GM18507 (cell line): ENCODE results near the gene STOX2.

Experiments
- DNase-seq: peaks from one replicate; pipeline ENCODE4 v3.0.0; 2011; ENCODE audit warnings: low read depth; ENCODE audit not compliant: insufficient read length; ENCODE audit errors: extremely low spot score
- FAIRE-seq: peaks from 2 replicates; lab custom pipeline; 2011; peaks lifted over from hg19 to GRCh38; lab: Jason Lieb, UNC

STOX2 gene

DNA sequence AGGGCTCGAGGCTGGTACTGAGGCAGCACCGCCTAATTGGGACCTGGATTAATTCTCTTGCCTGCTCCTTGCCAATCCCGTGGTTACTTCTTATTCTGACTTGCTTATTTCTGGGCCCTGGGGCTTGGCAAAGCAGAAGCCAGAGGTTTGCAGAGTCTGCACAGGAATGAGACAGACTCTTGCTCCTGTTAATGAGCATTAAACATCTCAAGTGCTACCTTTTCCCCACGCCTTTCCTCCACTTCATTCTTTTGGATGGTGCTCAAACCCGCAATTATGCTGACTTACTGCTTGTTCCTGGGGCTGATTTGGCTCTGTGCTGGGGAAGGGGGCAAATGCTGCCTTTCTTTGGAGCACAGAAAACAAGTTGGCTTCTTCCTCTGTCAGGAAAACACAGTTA is 16.5 kb upstream of the STOX2 start:
- FAIRE-seq (no peak), DNase-seq (no peak)

DNA sequence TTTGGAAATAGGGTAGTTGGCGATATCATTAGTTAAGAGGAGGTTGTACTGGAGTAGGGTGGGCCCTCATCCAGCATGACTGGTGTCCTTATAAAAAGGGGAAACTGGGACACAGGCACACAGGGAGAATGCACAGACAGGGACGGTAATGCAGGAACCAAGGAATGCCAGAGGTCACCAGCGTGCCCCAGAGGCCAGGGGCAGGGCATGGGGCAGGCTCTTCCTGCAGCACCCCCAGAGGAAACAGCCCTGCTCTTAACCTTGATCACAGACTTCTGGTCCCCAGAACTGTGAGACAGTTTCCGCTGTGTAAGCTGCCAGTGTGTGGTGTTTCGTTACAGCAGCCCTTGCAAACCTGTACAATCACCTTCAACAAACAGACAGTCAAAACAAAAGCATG is 15.9 kb upstream of the STOX2 start:
- FAIRE-seq (no peak), DNase-seq (no peak)

- FAIRE-seq (no peak), DNase-seq (no peak)
These were observed 7.9 kb upstream of the STOX2 start for GRCh38 chr4:183897193-183897592.

GRCh38 chr4:183898456-183898855 is 6.7 kb upstream of the STOX2 start:
- DNase-seq (no peak), FAIRE-seq (no peak)

- no peak for FAIRE-seq
- DNase-seq: no peak
These were observed 1.9 kb upstream of the STOX2 start for GRCh38 chr4:183903021-183903760.

DNA sequence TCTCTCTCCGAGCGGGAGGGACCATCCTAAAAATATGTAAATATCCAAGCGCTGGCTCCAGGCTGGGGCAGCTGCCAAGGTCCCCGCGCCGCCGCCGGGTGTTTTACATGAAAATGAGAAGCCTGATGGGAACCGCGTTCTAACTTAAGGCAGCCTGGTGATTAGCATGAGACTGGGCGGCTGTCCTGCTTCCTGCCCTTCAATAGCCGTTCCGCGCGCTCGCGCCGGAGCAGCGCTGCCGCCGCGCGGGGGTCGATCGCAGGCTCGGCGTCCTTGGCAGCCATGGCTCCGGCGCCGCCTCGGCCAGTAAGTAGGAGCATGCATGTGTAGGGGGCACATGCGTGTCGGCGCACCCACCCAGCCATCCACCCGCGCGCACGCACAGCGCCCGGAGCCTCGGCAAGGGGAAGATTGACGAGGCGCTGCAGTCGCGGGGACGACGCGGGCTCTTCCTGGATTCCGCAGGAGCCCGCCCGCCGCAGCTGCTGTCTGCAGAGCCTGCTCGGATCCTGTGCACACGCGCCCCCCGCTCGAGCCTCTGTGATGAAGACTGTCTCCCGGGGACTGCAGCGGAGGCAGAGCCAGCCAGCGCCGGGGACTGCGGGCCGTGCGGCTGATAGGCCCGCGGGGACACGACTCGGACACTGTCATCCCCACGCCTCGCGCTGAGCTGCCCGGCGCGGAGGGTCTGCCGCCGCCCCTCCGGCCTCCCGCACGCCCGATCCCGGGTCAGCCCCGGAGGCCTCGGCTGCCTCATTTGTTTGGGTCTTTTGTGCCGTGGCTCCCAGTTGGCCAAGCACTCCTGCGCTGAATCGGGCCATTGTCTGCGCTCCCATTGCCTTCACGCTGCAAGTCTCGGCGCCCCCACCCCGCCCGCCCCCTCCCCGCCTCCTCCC is 734 bp downstream of the STOX2 start:
- no peak for FAIRE-seq
- no peak for DNase-seq

DNA sequence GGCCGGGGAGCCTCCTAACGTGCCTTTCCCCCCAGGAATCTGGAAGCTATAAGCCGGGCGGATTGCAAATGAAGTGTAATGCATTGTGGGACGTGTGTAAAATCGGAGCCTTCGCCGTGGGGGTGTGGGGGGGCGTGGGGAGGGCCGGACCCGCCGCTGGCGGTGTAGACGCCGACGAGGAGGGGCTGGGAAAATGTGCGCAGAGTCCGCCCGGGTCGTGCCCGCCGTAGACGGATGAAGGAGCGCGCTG is 1.3 kb downstream of the STOX2 start:
- FAIRE-seq: no peak
- no peak for DNase-seq

DNA sequence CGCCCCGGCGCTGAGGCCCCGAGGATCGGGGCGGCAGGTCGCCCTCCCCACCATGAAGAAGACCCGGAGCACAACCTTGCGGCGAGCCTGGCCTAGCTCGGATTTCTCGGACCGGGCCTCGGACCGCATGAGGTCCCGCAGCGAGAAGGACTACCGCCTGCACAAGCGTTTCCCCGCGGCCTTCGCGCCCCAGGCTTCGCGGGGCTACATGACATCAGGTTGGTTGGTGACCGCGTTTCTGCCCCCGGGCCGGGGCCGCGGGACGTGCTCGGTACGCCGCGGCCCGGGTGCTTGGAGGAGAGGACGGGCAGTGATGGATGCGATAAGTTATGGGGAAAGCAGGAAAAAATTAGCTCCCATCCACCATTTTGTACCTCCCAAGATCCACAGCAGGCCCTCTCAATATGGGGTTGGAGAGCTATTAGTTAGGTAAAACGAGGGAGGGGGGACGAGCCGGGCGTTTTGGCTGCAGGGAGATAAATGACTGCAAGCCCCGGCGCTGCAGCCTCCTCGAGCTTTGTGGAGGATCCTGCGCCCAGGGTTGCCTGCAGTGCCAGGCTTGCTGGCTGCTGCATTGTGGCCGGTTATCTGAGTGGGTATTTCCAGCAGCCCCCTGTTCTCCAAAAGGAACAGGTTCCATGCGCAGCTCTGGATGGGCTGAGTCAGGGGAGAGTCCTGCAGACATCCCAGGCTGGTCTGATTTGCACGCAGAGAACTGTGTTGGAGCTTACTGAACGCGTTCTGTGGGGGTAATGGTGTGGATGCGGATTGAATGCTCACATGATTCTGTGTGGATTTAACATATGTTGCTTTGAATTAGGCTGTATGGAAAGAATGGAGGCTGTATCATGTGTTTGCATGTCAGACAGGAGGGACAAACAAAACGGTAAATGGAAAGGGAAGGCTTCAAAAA is 1.9 kb downstream of the STOX2 start:
- FAIRE-seq (no peak), DNase-seq (no peak)

DNA sequence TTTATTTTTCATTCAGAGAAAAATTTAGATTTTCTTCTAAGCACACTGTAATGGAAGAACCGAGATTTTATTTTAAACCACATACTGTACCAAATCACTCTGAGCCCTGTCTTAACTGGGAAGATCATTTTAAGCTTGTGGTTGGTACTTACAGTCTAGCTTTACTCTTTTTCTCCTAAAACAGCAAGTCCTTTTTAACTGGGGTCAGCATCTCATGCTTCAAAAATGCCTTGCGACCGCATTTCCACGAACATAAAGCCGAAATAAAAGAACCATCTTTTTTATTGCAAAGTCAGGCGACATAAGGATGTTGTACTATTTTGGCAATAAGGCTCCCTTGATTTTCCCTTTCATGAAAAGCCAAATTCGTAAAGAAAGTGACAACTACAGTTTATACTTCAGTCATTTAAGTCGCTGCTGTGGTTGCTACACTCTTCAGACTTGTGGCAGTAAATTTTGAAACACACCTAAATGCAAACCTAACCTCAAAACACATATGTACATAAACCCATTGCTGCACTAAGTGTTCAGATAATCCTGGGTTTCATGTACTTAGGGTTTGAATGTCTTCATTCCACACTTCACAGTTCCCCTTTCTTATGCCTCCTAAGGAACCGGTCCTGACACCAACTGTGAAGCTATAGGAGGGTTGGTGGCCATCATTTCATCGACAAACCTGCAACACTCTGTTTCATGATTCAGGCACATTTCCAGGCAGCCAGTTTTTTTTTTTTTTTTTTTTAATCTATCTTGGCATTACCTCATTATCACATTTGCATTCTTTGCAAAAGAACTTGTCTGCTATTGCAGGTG is 3.0 kb downstream of the STOX2 start:
- no peak for FAIRE-seq
- DNase-seq: no peak

DNA sequence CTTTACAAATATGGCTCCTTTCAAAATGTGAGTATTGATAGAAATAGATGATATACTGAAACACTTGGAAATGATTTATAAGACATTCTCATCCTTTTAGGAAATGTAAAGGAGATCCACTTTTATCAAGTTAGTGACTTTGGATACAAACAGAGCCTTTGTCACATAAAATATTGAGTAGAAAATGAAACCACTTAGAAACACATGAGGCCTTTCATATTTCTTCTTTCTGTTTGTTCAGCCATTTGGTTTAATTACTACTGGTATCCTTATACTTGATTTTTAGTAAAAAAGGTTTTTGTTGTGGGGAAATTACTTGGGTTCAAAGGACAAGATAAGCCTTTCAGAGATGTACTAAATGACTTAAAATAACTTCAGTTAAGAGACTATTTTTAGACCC is 4.1 kb downstream of the STOX2 start:
- no peak for FAIRE-seq
- no peak for DNase-seq

DNA sequence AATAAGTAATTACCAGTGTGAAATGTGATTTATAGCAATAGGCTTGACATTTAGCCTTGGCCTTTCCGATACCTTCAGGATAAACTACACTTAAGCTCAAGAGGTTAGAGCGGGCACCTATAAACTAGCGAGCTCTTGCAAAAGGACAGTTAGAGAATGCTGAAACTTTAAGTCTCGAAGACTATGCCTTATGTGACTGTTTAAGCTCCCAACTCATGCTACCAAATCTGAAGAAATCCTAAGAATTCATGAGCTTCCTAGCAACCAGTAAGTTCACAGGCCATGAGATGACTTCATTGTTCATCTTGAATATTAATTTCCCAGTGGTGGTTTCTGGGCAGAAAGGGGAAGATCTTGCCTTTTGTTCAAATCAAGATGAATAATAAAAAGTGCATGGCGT is 4.7 kb downstream of the STOX2 start:
- FAIRE-seq (no peak), DNase-seq (no peak)

- DNase-seq (no peak), FAIRE-seq (no peak)
These were observed 7.5 kb downstream of the STOX2 start for GRCh38 chr4:183912585-183912984.

GRCh38 chr4:183915976-183916375 is 10.9 kb downstream of the STOX2 start:
- FAIRE-seq: no peak

GRCh38 chr4:183918696-183919095 is 13.6 kb downstream of the STOX2 start:
- DNase-seq (no peak), FAIRE-seq (no peak)

More at GRCh38 chr4:183915976-183916375, 10.9 kb downstream of the STOX2 start:
- DNase-seq: no peak

GRCh38 chr4:183919141-183919540 is 14.0 kb downstream of the STOX2 start:
- DNase-seq (no peak), FAIRE-seq (no peak)

DNA sequence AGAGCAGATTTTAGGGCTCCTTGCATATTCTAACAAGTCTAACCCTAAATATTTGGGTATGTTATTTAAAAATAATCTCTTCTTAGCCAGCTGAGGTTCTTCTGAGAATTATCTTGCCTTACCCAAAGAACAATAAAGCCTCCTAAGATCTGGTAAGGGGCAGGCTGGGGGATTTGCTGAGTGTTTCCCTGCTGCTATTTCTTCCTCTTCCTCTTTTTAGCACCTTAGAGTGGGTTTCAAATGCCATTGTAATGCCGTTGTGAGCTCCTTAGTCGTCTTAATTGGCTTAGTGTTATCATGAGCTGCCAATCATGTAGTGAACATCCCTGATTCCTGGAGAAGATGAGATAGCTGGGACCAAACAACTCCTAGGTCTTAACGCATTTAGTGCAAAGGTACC is 15.4 kb downstream of the STOX2 start:
- DNase-seq (no peak), FAIRE-seq (no peak)

GRCh38 chr4:183921335-183921734 is 16.2 kb downstream of the STOX2 start:
- FAIRE-seq: no peak

DNA sequence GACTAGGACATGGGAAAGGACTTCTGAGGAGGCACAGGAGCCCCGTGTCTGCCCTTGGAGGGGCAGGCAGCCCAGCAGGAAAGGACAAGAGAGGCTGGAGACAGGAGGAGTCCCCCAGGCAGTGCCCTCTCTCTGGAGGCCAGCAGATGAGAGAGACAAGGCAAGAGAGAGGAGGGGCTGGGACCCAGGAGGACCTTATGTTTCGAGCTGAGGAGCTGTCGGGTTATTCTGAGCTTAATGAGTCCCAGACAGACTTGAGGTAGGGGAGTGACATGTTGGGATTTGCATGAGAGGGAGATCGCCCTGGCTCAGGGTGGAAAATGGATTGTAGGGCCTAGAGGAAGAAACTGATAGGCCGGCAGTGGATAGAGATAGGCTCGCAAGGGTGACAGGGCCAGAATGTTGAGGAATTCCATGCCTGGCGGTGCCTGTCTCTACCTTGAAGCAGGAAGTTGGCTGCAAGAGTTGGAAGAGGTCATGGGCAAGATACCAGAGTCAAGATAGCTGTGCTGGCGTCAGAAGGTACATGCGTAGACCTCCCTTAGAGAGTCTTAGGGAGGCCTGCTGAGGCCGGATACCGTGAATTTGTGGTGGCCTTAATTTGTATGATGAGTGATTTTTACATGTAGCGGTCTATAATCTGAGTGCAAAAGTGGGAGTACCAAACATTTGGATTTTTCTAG is 19.4 kb downstream of the STOX2 start:
- DNase-seq (no peak), FAIRE-seq (no peak)

More at GRCh38 chr4:183921335-183921734, 16.2 kb downstream of the STOX2 start:
- no peak for DNase-seq

DNA sequence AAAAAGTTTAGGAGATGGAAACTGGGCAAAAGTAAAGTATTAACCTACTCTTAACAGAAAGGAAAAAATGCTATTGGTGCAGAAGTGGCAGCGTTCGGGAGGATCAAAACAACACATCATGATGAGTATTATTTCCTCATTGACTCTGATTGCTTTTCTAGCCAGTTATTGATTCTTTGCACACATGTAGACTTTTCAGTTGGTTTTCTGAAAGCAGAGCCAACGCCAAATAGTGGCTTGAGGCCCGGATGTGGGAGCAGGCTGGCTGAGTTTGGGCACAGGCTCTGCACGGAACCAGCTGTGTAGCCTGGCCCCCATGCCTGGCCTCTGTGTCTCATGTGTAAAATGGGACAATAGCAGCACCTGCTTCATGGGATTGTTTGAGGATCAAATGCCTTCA is 21.8 kb downstream of the STOX2 start:
- no peak for DNase-seq
- no peak for FAIRE-seq
